CD4-positive, alpha-beta T cell treated with Interleukin-2 at 100 ng/mL for 4 hours (primary cell): Measurements from ENCODE around the gene ANAPC16.
"Not testable (repeated sequence)": the region's sequence is repeated elsewhere in the genome, so short reads cannot be mapped to it uniquely, and the experiment has no call there.

Source experiments
- DNase-seq: peaks from one replicate; pipeline ENCODE4 v3.0.0-alpha.2; 2020; ENCODE audit warnings: low spot score

ANAPC16 gene

GRCh38 chr10:72215611-72216549 lies at the start of gene ANAPC16, which contains the start of gene ASCC1:
Gene ANAPC16, plus strand, starts transcription at chr10:72216012. Its CDS starts 7,903 bp downstream, at chr10:72223915.
Gene ASCC1, minus strand, starts transcription at chr10:72216276. Its CDS starts 2,978 bp downstream, at chr10:72213298.
- DNase-seq, result peak; percentile 94

- no peak for DNase-seq
Observed at GRCh38 chr10:72167118-72167517, 48.7 kb upstream of the ANAPC16 start.

- no peak for DNase-seq
Observed at GRCh38 chr10:72170263-72170662, 45.5 kb upstream of the ANAPC16 start.

GRCh38 chr10:72170733-72171132 lies 45.1 kb upstream of the ANAPC16 start:
- no peak for DNase-seq

- no peak for DNase-seq
Observed at GRCh38 chr10:72171175-72171630, 44.6 kb upstream of the ANAPC16 start.

- DNase-seq, result no peak
Observed at GRCh38 chr10:72173262-72173618, 42.6 kb upstream of the ANAPC16 start.

- no peak for DNase-seq
Observed at GRCh38 chr10:72173619-72174296, 42.1 kb upstream of the ANAPC16 start.

- no peak for DNase-seq
Observed at GRCh38 chr10:72174297-72174662, 41.5 kb upstream of the ANAPC16 start.

GRCh38 chr10:72175149-72175548 lies 40.7 kb upstream of the ANAPC16 start:
- no peak for DNase-seq

GRCh38 chr10:72176701-72177100 lies 39.1 kb upstream of the ANAPC16 start:
- DNase-seq, result no peak

- DNase-seq, result no peak
Observed at GRCh38 chr10:72177454-72177853, 38.4 kb upstream of the ANAPC16 start.

- DNase-seq, result no peak
Observed at GRCh38 chr10:72184156-72184555, 31.7 kb upstream of the ANAPC16 start.

GRCh38 chr10:72186258-72186981 lies 29.4 kb upstream of the ANAPC16 start:
- DNase-seq, result no peak

- no peak for DNase-seq
Observed at GRCh38 chr10:72186982-72187330, 28.9 kb upstream of the ANAPC16 start.

GRCh38 chr10:72194949-72195348 lies 20.9 kb upstream of the ANAPC16 start:
- DNase-seq, result no peak

GRCh38 chr10:72200883-72201282 lies 14.9 kb upstream of the ANAPC16 start:
- no peak for DNase-seq

GRCh38 chr10:72201293-72201692 lies 14.5 kb upstream of the ANAPC16 start:
- DNase-seq, result no peak

- no peak for DNase-seq
Observed at GRCh38 chr10:72204296-72204695, 11.5 kb upstream of the ANAPC16 start.

GRCh38 chr10:72204724-72205123 lies 11.1 kb upstream of the ANAPC16 start:
- no peak for DNase-seq

- no peak for DNase-seq
Observed at GRCh38 chr10:72206511-72207229, 9.1 kb upstream of the ANAPC16 start.

GRCh38 chr10:72208526-72208925 lies 7.3 kb upstream of the ANAPC16 start:
- not testable (repeated sequence) for DNase-seq

GRCh38 chr10:72211381-72211780 lies 4.4 kb upstream of the ANAPC16 start:
- DNase-seq, result not testable (repeated sequence)
